Measurements from ENCODE around the gene SPRR2A.

- TF ChIP-seq RAD21 (IDR thresholded peaks at IDR 0.05; ENCODE audit: low read depth) (no peak), YY1 (IDR thresholded peaks at IDR 0.05; ENCODE audit: low read depth) (no peak), MAX (IDR thresholded peaks at IDR 0.05) (no peak), NFIC (IDR thresholded peaks at IDR 0.05) (no peak), EP300 (IDR thresholded peaks at IDR 0.05; ENCODE audit: borderline replicate concordance) (no peak), TAF1 (IDR thresholded peaks at IDR 0.05; ENCODE audit: low read depth) (no peak)
Observed at GRCh38 chr1:153094426-153094825, 37.1 kb upstream of the SPRR2A start, which contains the start of gene SPRR2E.
